HG02970 (cell line): ENCODE measurements around the gene MIB1.

Experiments used
- ATAC-seq: cut with Tn5 transposase; IDR thresholded peaks from one replicate; pipeline ENCODE4 v1.9.1; 2021; ENCODE audit warnings: mild to moderate bottlenecking, moderate library complexity, moderate number of reproducible peaks; ENCODE audit not compliant: unreplicated experiment, low FRiP score

MIB1 gene

GRCh38 chr18:21865043-21865442, 124.5 kb downstream of the MIB1 start:
- ATAC-seq: no peak

- no peak for ATAC-seq
Observed at GRCh38 chr18:21868770-21869169, 128.2 kb downstream of the MIB1 start.

- ATAC-seq: no peak
Observed at GRCh38 chr18:21889570-21889969, 149.0 kb downstream of the MIB1 start.

GRCh38 chr18:21894619-21895367, 154.2 kb downstream of the MIB1 start:
- no peak for ATAC-seq

- ATAC-seq: no peak
Observed at GRCh38 chr18:21896732-21897336, 156.2 kb downstream of the MIB1 start.

- ATAC-seq: no peak
Observed at GRCh38 chr18:21897811-21898210, 157.2 kb downstream of the MIB1 start.

GRCh38 chr18:21900605-21901352, 160.2 kb downstream of the MIB1 start:
- ATAC-seq: no peak

GRCh38 chr18:21901423-21901945, 160.9 kb downstream of the MIB1 start:
- ATAC-seq: no peak

- ATAC-seq: no peak
Observed at GRCh38 chr18:21903709-21904108, 163.1 kb downstream of the MIB1 start.

GRCh38 chr18:21904856-21905255, 164.3 kb downstream of the MIB1 start:
- no peak for ATAC-seq

GRCh38 chr18:21907451-21907850, 166.9 kb downstream of the MIB1 start:
- ATAC-seq: no peak

- no peak for ATAC-seq
Observed at GRCh38 chr18:21908711-21909110, 168.1 kb downstream of the MIB1 start.

- ATAC-seq: no peak
Observed at GRCh38 chr18:21910906-21911305, 170.3 kb downstream of the MIB1 start.

GRCh38 chr18:21911551-21911950, 171.0 kb downstream of the MIB1 start:
- no peak for ATAC-seq

GRCh38 chr18:21912339-21913239, 172.0 kb downstream of the MIB1 start:
- no peak for ATAC-seq

GRCh38 chr18:21914739-21915319, 174.2 kb downstream of the MIB1 start:
- ATAC-seq: no peak

GRCh38 chr18:21915546-21915945, 175.0 kb downstream of the MIB1 start:
- ATAC-seq: no peak

- no peak for ATAC-seq
Observed at GRCh38 chr18:21916594-21916993, 176.0 kb downstream of the MIB1 start.

- ATAC-seq: no peak
Observed at GRCh38 chr18:21918693-21919092, 178.1 kb downstream of the MIB1 start.
